ENCODE measurements around the gene MTPN.

MTPN gene

GRCh38 chr7:135925210-135925609 lies 51.9 kb downstream of the MTPN start:
- no peak for TF ChIP-seq EZH2 (optimal IDR thresholded peaks at IDR 0.05; ENCODE audit: low read depth, low read length)
- Histone ChIP-seq H3K4me1 (ENCODE audit: low read length) (no peaks in the 10 kb centered on the region), H3K4me3 (ENCODE audit: low read length) (no peak overlapping the region), H3K9me3 (replicated peaks; ENCODE audit: insufficient read depth, low read length) (no peaks in the 10 kb centered on the region), H3K27me3 (replicated peaks; ENCODE audit: insufficient read depth, low read length) (no peaks in the 10 kb centered on the region), H3K36me3 (replicated peaks; ENCODE audit: insufficient read depth, low read length) (0 out of 2 replicates have a peak, but pooled peaks cover 6% of the 10 kb centered on the region), H3K27ac (ENCODE audit: low read length) (no peak overlapping the region), H3K9ac (ENCODE audit: low read length) (no peak overlapping the region), H4K20me1 (ENCODE audit: insufficient read depth, low read length) (no peaks in the 10 kb centered on the region), H2AFZ (ENCODE audit: low read length) (no peak overlapping the region), H3K79me2 (ENCODE audit: low read length) (no peaks in the 10 kb centered on the region), H3F3A (ENCODE audit: insufficient read depth, low read length) (no peaks in the 10 kb centered on the region), H3K9me2 (replicated peaks; ENCODE audit: insufficient read depth, low read length) (no peaks in the 10 kb centered on the region), H3K4me2 (ENCODE audit: low read depth, low read length) (no peak overlapping the region)
- no peak for DNase-seq

GRCh38 chr7:135924302-135924701 lies 52.9 kb downstream of the MTPN start:
- no peak for TF ChIP-seq EZH2 (optimal IDR thresholded peaks at IDR 0.05; ENCODE audit: low read depth, low read length)
- TF ChIP-seq CTCF (IDR thresholded peaks at IDR 0.05; ENCODE audit: low read length): no peak
- no peak for TF ChIP-seq EZH2phosphoT487 (IDR thresholded peaks at IDR 0.05; ENCODE audit: low read length)
- no peaks in the 10 kb centered on the region for H4K20me1 ChIP-seq (ENCODE audit: insufficient read depth, low read length)
- no peak overlapping the region for H3K9ac ChIP-seq (ENCODE audit: low read length)
- 0 out of 2 replicates have a peak, but pooled peaks cover 6% of the 10 kb centered on the region for H3K36me3 ChIP-seq (replicated peaks; ENCODE audit: insufficient read depth, low read length)
- no peak overlapping the region for H2AFZ ChIP-seq (ENCODE audit: low read length)
- no peaks in the 10 kb centered on the region for H3K27me3 ChIP-seq (replicated peaks; ENCODE audit: insufficient read depth, low read length)
- H3K4me2 ChIP-seq (ENCODE audit: low read depth, low read length): no peak overlapping the region
- no peaks in the 10 kb centered on the region for H3F3A ChIP-seq (ENCODE audit: insufficient read depth, low read length)
- H3K4me1 ChIP-seq (ENCODE audit: low read length): no peaks in the 10 kb centered on the region
- no peak for DNase-seq
- no peak overlapping the region for H3K27ac ChIP-seq (ENCODE audit: low read length)
- H3K9me3 ChIP-seq (replicated peaks; ENCODE audit: insufficient read depth, low read length): no peaks in the 10 kb centered on the region
- no peak overlapping the region for H3K4me3 ChIP-seq (ENCODE audit: low read length)
- H3K9me2 ChIP-seq (replicated peaks; ENCODE audit: insufficient read depth, low read length): no peaks in the 10 kb centered on the region
- H3K79me2 ChIP-seq (ENCODE audit: low read length): no peaks in the 10 kb centered on the region

GRCh38 chr7:135922263-135922662 lies 54.9 kb downstream of the MTPN start:
- Histone ChIP-seq H3K9me3 (replicated peaks; ENCODE audit: insufficient read depth, low read length) (no peaks in the 10 kb centered on the region), H3K4me2 (ENCODE audit: low read depth, low read length) (no peak overlapping the region), H3K9me2 (replicated peaks; ENCODE audit: insufficient read depth, low read length) (no peaks in the 10 kb centered on the region), H3K4me1 (ENCODE audit: low read length) (no peaks in the 10 kb centered on the region), H3K9ac (ENCODE audit: low read length) (no peak overlapping the region), H2AFZ (ENCODE audit: low read length) (no peak overlapping the region), H3K27me3 (replicated peaks; ENCODE audit: insufficient read depth, low read length) (no peaks in the 10 kb centered on the region), H4K20me1 (ENCODE audit: insufficient read depth, low read length) (no peaks in the 10 kb centered on the region), H3F3A (ENCODE audit: insufficient read depth, low read length) (no peaks in the 10 kb centered on the region), H3K4me3 (ENCODE audit: low read length) (no peak overlapping the region), H3K27ac (ENCODE audit: low read length) (no peak overlapping the region), H3K79me2 (ENCODE audit: low read length) (no peaks in the 10 kb centered on the region), H3K36me3 (replicated peaks; ENCODE audit: insufficient read depth, low read length) (no peaks in the 10 kb centered on the region)
- DNase-seq: no peak
- TF ChIP-seq EZH2 (optimal IDR thresholded peaks at IDR 0.05; ENCODE audit: low read depth, low read length) (no peak), EZH2phosphoT487 (IDR thresholded peaks at IDR 0.05; ENCODE audit: low read length) (no peak), CTCF (IDR thresholded peaks at IDR 0.05; ENCODE audit: low read length) (no peak)

GRCh38 chr7:135920478-135920877 lies 56.7 kb downstream of the MTPN start:
- Histone ChIP-seq H3K9me3 (replicated peaks; ENCODE audit: insufficient read depth, low read length) (no peaks in the 10 kb centered on the region), H3K79me2 (ENCODE audit: low read length) (no peaks in the 10 kb centered on the region), H3K36me3 (replicated peaks; ENCODE audit: insufficient read depth, low read length) (no peaks in the 10 kb centered on the region), H3K4me3 (ENCODE audit: low read length) (no peak overlapping the region), H3K4me1 (ENCODE audit: low read length) (no peaks in the 10 kb centered on the region), H3K27me3 (replicated peaks; ENCODE audit: insufficient read depth, low read length) (no peaks in the 10 kb centered on the region), H3K27ac (ENCODE audit: low read length) (no peak overlapping the region), H3K4me2 (ENCODE audit: low read depth, low read length) (no peak overlapping the region), H4K20me1 (ENCODE audit: insufficient read depth, low read length) (no peaks in the 10 kb centered on the region), H3K9me2 (replicated peaks; ENCODE audit: insufficient read depth, low read length) (no peaks in the 10 kb centered on the region), H3K9ac (ENCODE audit: low read length) (no peak overlapping the region), H3F3A (ENCODE audit: insufficient read depth, low read length) (no peaks in the 10 kb centered on the region), H2AFZ (ENCODE audit: low read length) (no peak overlapping the region)
- TF ChIP-seq CTCF (IDR thresholded peaks at IDR 0.05; ENCODE audit: low read length) (no peak), EZH2 (optimal IDR thresholded peaks at IDR 0.05; ENCODE audit: low read depth, low read length) (no peak), EZH2phosphoT487 (IDR thresholded peaks at IDR 0.05; ENCODE audit: low read length) (no peak)
- DNase-seq: no peak

All from MM.1S (cell line).